ENCODE data around the gene RALBP1. TPM values are rescaled to one million over a fixed set of nuclear protein-coding genes. Genes with fewer than 3 reads are reported as not detected.
A peak's percentile ranks its signal among the peaks of the same experiment; 100 is the strongest.

RALBP1 gene
- total RNA-seq, 1 donor = 77.2 TPM

- TF ChIP-seq CTCF (IDR thresholded peaks at IDR 0.05; ENCODE audit: insufficient read depth, low read length) = no peak
- DNase-seq (ENCODE audit: low read depth) = no peak
- no peak overlapping the region for H3K4me3 ChIP-seq (ENCODE audit: low read depth, low read length)
Measured at GRCh38 chr18:9565407-9565806, 90.1 kb downstream of the RALBP1 start.

DNA sequence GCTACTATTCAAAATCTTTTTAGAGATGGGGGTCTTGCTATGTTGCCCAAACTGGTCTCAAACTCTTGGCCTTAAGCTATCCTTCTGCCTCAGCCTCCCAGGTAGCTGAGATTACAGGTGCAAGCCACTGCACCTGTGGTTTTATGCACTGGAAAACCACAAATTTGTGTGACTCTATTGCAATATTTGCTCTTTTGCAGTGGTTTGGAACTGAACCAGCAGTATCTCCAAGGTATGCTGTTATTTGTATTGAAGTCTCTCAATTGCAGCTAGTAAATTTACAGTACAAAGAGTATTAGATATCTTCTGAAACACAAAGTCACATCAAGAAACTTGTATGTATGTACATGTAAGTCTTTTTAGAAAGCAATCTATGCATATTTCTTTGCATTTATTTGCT lies 92.9 kb downstream of the RALBP1 start:
- H3K4me3 ChIP-seq (ENCODE audit: low read depth, low read length) = no peak overlapping the region
- TF ChIP-seq CTCF (IDR thresholded peaks at IDR 0.05; ENCODE audit: insufficient read depth, low read length) = no peak
- no peak for DNase-seq (ENCODE audit: low read depth)

DNA sequence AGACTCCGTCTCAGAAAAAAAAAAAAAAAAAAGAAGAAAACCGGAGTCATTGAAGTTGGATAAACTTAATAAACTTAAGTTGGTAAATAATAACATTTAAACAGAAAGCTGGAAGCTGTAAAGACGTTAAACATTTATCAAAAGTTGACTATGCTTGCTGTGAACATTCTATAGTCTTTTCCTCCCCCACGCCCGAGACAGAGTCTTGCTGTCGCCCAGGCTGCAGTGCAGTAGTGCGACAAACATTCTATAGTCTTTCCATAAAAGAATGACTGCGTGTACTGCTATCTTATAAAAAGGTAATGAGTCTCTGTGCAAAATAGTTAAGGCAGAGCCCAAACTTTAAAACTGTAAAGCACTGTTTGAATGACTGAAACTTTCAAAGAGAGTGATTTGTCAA lies 93.9 kb downstream of the RALBP1 start:
- no peak for DNase-seq (ENCODE audit: low read depth)
- TF ChIP-seq CTCF (IDR thresholded peaks at IDR 0.05; ENCODE audit: insufficient read depth, low read length) = no peak
- H3K4me3 ChIP-seq (ENCODE audit: low read depth, low read length) = no peak overlapping the region

DNA sequence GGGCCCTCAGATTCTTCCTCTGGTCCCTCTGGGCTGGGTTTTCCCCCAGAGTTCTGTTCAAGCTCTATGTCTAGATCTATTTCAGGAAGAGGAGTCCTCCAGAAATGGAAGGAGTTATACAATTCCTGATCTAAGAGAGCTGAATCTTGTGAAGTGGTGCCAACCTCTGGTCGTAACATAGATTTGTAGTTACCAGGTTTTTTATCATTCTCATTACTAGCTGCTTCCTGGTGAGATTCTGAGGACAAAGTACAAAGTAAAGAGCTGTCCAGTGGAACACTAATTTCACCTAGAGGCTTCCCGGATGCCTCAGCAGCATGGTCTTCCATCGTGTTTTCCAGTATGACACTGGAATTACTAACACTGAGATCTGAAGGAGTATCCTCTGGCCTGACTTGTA lies 94.9 kb downstream of the RALBP1 start:
- no peak overlapping the region for H3K4me3 ChIP-seq (ENCODE audit: low read depth, low read length)
- TF ChIP-seq CTCF (IDR thresholded peaks at IDR 0.05; ENCODE audit: insufficient read depth, low read length) = no peak
- DNase-seq (ENCODE audit: low read depth) = peak; percentile 13

- no peak overlapping the region for H3K4me3 ChIP-seq (ENCODE audit: low read depth, low read length)
- DNase-seq (ENCODE audit: low read depth) = no peak
- no peak for TF ChIP-seq CTCF (IDR thresholded peaks at IDR 0.05; ENCODE audit: insufficient read depth, low read length)
Measured at GRCh38 chr18:9571546-9571945, 96.2 kb downstream of the RALBP1 start.

- no peak overlapping the region for H3K4me3 ChIP-seq (ENCODE audit: low read depth, low read length)
- no peak for DNase-seq (ENCODE audit: low read depth)
- no peak for TF ChIP-seq CTCF (IDR thresholded peaks at IDR 0.05; ENCODE audit: insufficient read depth, low read length)
Measured at GRCh38 chr18:9574473-9575115, 99.3 kb downstream of the RALBP1 start.

DNA sequence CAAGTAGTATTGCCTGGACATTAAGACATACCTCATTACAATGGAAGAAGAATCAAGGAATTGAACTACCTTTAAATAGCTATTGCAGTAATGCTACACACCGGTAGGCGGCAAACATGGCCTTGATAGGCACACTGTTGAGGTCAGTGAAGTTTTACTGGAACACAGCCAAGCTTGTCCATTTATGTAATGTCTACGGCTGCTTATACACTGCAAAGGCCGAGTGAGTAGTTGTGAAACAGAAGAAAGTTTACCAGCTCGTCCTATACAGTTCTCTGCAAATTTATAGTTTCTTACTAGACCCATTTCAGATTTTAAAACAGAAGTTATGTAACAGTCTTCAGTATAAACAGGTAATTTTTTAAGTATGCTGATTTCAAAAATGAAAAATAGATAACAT lies 100.2 kb downstream of the RALBP1 start:
- peak; percentile 98 for DNase-seq (ENCODE audit: low read depth)
- TF ChIP-seq CTCF (IDR thresholded peaks at IDR 0.05; ENCODE audit: insufficient read depth, low read length) = peak; percentile 89
- H3K4me3 ChIP-seq (ENCODE audit: low read depth, low read length) = no peak overlapping the region

Data from fibroblast of the aortic adventitia (primary cell).